Heart left ventricle (tissue), 13 donors: Measurements from ENCODE around the gene KATNB1.

ENCODE experiments used
- POLR2A ChIP-seq, 2 donors: fragments of 450-650 bp; IDR thresholded peaks; one replicate each; pipeline ENCODE4 v1.6.1; 2017; ENCODE audit warnings: antibody characterized with exemption in 2 of 2, mild to moderate bottlenecking in 2 of 2, moderate library complexity in 2 of 2
- TF ChIP-seq, protein P1 (sequence below), 12 donors: fragments of 200-600 bp; sonication (generic) in 4 of 12; IDR thresholded peaks; one replicate each; pipeline versions ENCODE4 v1.5.0 to v1.8.0; 2018 to 2022; ENCODE audit warnings: antibody characterized with exemption in 12 of 12, mild to moderate bottlenecking in 5 of 12
- donor health status: ischemic (EF 13 %, LVEDD 7.1; RV severe dilation, severe dysfunction).
- donor health status: DM: no; HTN: yes; CAD: no.
- donor health status: DM: no; HTN: no; CAD: no.
- donor health status: ischemic (EF 25% LVEDD 6.9; RV normal size, moderate dysfunction).
- donor health status: ischemic (EF 25% LVEDD 5.7; RV mildly dilated, moderate dysfunction).
- donor health status: ischemic (EF 35%, LVEDD 5.7; RV mildly dilated, moderate dysfunction).
- donor health status: nonischemic (EF 11% LVEDD 7.7; RV severe dilation, severe dysfunction).
- donor health status: DM: yes; HTN: yes; CAD: no.
- donor health status: PGD.
- donor health status: ischemic (EF 29% LVEDD 5.4; RV normal size, mild dysfunction).
- donor health status: nonischemic (EF 23%, LVEDD 6.1; RV moderate dilation, normal function).

DNA sequence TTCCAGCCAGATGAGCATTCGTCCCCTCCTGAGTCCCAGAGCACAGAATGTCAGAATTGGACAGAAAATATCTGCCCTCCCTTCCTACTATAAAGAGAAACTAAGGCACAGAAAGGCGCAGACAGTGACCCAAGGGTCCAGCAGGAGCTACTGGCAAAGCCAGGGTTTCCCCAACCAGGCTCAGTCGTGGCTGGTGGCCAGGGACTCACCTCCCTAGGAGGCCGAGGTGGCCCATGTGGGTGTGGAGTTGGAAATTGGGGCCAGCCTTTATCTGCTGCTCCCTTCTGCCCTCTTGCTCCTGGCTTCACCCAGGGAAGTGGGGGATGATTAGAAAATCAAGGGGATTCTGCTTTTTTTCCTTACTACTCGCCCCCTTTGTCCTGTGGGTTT lies 39.9 kb upstream of the KATNB1 start:
- no peak for TF ChIP-seq POLR2A (IDR thresholded peaks at IDR 0.05)
- TF ChIP-seq, protein P1, sequence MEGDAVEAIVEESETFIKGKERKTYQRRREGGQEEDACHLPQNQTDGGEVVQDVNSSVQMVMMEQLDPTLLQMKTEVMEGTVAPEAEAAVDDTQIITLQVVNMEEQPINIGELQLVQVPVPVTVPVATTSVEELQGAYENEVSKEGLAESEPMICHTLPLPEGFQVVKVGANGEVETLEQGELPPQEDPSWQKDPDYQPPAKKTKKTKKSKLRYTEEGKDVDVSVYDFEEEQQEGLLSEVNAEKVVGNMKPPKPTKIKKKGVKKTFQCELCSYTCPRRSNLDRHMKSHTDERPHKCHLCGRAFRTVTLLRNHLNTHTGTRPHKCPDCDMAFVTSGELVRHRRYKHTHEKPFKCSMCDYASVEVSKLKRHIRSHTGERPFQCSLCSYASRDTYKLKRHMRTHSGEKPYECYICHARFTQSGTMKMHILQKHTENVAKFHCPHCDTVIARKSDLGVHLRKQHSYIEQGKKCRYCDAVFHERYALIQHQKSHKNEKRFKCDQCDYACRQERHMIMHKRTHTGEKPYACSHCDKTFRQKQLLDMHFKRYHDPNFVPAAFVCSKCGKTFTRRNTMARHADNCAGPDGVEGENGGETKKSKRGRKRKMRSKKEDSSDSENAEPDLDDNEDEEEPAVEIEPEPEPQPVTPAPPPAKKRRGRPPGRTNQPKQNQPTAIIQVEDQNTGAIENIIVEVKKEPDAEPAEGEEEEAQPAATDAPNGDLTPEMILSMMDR (IDR thresholded peaks at IDR 0.05) = no peak
